Dendritic cell treated with granulocyte-macrophage colony-stimulating factor and Interleukin-4, amounts not matched to agents 40 ng/mL and 50 ng/mL, for 4 days (primary cell): ENCODE results near the gene TNS3.

Experiments used
- H3K27ac Mint-ChIP-seq: one replicate; pipeline ENCODE4 v1.8.0; 2022; ENCODE audit warnings: mild to moderate bottlenecking, mixed read lengths
- H3K27me3 Mint-ChIP-seq: one replicate; pipeline ENCODE4 v1.8.0; 2022; ENCODE audit warnings: mild to moderate bottlenecking, mixed read lengths
- H3K36me3 Mint-ChIP-seq: one replicate; pipeline ENCODE4 v1.8.0; 2022; ENCODE audit warnings: low read depth, mixed read lengths
- H3K4me1 Mint-ChIP-seq: one replicate; pipeline ENCODE4 v1.8.0; 2022; ENCODE audit warnings: low read depth, mixed read lengths
- H3K4me3 Mint-ChIP-seq: one replicate; pipeline ENCODE4 v1.8.0; 2022; ENCODE audit warnings: mild to moderate bottlenecking, moderate library complexity, mixed read lengths
- H3K9me3 Mint-ChIP-seq: one replicate; pipeline ENCODE4 v1.8.0; 2022; ENCODE audit warnings: mixed read lengths
- intact Hi-C: fragments of 100-400 bp; cut with micrococcal nuclease; formaldehyde crosslinking; loops from one replicate; pipeline ENCODE4 v1.15.0; 2022

The TNS3 gene

GRCh38 chr7:47285860-47286491 lies 295.9 kb downstream of the TNS3 start:
- H3K4me3 Mint-ChIP-seq = no peak overlapping the region
- H3K27ac Mint-ChIP-seq = no peak overlapping the region
- peaks cover 100% of the 10 kb centered on the region for H3K36me3 Mint-ChIP-seq
- intact Hi-C loops = no loop called here
- no peaks in the 10 kb centered on the region for H3K9me3 Mint-ChIP-seq
- peaks cover under 1% of the 10 kb centered on the region for H3K4me1 Mint-ChIP-seq
- H3K27me3 Mint-ChIP-seq = no peaks in the 10 kb centered on the region

DNA sequence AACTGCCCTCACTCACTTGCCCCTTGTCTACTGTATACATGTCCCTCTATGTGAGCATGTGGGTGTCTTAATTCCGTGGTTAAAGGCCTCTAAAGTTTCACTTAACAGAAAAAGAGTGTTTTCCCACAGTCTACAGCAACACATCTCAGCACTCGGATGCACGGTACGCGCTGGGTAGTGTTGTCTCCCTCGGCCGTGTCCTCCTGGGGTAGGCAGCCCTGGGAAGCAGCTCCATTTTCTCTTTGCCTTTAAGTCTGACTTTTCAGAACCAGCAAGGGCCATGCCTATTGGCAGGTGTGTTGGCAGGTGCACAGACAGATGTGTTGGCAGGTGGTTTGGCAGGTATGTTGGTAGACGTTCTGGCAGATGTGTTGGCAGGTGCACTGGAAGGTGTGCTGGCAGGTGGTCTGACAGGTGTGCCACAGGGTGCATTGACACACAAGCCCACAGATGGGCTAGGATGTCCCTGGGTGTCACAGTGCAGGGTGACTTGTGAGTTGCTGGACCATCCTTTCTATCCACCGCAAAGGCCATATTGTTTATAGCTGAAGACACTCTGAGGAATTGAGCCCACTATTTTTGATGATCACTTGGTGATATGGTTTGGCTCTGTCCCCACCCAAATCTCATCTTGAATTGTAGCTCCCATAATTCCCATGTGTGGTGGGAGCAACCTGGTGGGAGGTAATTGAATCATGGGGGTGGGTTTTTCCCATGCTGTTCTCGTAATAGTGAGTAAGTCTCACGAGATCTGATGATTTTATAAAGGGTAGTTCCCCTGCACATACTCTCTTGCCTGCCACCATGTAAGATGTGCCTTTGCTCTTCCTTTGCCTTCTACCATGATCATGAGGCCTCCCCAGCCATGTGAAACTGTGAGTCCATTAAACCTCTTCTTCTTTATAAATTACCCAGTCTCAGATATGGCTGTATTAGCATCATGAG lies 296.9 kb downstream of the TNS3 start:
- no peaks in the 10 kb centered on the region for H3K4me1 Mint-ChIP-seq
- intact Hi-C loops = no loop called here
- H3K36me3 Mint-ChIP-seq = peaks cover 100% of the 10 kb centered on the region
- no peak overlapping the region for H3K4me3 Mint-ChIP-seq
- no peaks in the 10 kb centered on the region for H3K27me3 Mint-ChIP-seq
- no peak overlapping the region for H3K27ac Mint-ChIP-seq
- no peaks in the 10 kb centered on the region for H3K9me3 Mint-ChIP-seq

DNA sequence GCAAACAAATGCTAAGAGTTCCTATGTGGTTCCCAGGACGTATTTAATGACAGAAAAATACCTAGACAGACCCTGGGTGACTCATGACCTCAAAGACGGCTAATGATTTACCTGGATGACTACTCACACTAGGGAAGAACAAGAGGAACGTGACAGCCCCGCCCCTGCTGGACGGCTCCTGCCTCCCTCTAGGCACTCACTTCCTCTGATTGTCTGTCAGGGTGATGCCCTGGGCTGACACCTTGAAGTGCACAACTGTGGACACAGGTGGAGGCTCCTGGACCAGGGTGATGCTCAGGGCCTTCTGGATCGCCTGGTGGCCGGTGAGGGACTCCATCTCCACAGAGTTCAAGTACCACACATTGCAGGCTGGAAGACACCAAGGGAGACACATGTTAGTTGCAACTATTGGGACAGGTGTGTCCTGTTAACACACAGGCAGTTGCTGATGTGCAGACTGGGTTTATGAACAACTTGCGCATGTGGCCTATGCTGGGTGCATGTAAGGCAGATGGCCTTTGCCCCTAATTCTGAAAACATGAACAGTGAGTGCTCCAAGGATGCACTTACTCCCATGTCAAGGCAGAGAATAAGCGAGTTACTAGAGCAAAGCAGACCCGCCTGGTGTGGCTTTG lies 298.3 kb downstream of the TNS3 start:
- H3K36me3 Mint-ChIP-seq = peaks cover 100% of the 10 kb centered on the region
- H3K4me3 Mint-ChIP-seq = no peak overlapping the region
- no peaks in the 10 kb centered on the region for H3K9me3 Mint-ChIP-seq
- no peaks in the 10 kb centered on the region for H3K27me3 Mint-ChIP-seq
- no peaks in the 10 kb centered on the region for H3K4me1 Mint-ChIP-seq
- intact Hi-C loops = no loop called here
- H3K27ac Mint-ChIP-seq = no peak overlapping the region

- Mint-ChIP-seq H3K4me3 (no peak overlapping the region), H3K9me3 (no peaks in the 10 kb centered on the region), H3K4me1 (no peaks in the 10 kb centered on the region), H3K27me3 (no peaks in the 10 kb centered on the region), H3K36me3 (peaks cover 100% of the 10 kb centered on the region), H3K27ac (no peak overlapping the region)
- intact Hi-C loops = no loop called here
Measured at GRCh38 chr7:47282790-47283496, 299.0 kb downstream of the TNS3 start.

GRCh38 chr7:47281966-47282643 lies 299.8 kb downstream of the TNS3 start:
- no peaks in the 10 kb centered on the region for H3K4me1 Mint-ChIP-seq
- no peaks in the 10 kb centered on the region for H3K9me3 Mint-ChIP-seq
- no peak overlapping the region for H3K27ac Mint-ChIP-seq
- H3K4me3 Mint-ChIP-seq = no peak overlapping the region
- peaks cover 100% of the 10 kb centered on the region for H3K36me3 Mint-ChIP-seq
- no peaks in the 10 kb centered on the region for H3K27me3 Mint-ChIP-seq
- intact Hi-C loops = no loop called here

- intact Hi-C loops = no loop called here
- peaks cover 100% of the 10 kb centered on the region for H3K36me3 Mint-ChIP-seq
- no peaks in the 10 kb centered on the region for H3K27me3 Mint-ChIP-seq
- H3K27ac Mint-ChIP-seq = no peak overlapping the region
- no peaks in the 10 kb centered on the region for H3K9me3 Mint-ChIP-seq
- H3K4me3 Mint-ChIP-seq = no peak overlapping the region
- H3K4me1 Mint-ChIP-seq = no peaks in the 10 kb centered on the region
Measured at GRCh38 chr7:47281161-47281560, 300.8 kb downstream of the TNS3 start.

DNA sequence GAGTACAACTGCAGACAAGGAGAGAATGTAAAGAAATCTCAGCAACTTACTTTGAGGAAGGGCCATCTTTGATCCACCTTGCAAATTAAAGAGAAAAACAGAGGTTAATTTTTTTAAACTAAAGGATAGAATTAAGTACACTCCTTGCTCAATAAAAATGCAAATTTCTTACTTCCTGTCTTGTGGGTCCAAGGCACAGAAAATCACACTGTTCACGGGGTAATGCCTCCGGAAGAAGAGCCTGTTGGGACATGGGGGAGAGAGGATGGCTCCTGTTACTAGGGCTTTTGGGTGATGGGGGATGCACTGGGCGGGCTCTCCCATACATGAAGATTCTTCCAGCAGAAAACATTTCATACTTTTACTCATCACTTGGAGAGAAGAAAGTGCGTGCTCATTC lies 301.8 kb downstream of the TNS3 start:
- Mint-ChIP-seq H3K36me3 (peaks cover 97% of the 10 kb centered on the region), H3K4me1 (no peaks in the 10 kb centered on the region), H3K27ac (no peak overlapping the region), H3K27me3 (no peaks in the 10 kb centered on the region), H3K9me3 (no peaks in the 10 kb centered on the region), H3K4me3 (no peak overlapping the region)
- intact Hi-C loops = no loop called here

DNA sequence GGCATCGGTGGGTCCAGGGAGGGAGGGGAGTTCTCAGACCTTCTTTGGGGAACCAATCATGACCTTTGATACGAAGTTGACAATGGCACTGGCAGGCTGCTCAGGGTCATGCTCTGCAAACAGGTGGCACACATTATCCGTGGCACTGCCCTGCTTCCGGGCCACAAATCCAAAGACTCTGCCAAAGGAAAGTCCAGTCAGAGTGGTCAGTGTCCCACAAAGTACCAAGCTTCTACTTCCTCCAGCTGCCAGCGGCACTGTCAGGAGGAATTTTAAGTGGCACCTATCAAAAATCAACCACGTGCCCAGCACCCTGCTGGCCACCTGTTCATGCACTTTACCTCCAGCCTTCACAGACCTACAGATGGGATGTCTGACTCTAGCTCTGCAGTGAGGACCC lies 303.9 kb downstream of the TNS3 start:
- Mint-ChIP-seq H3K27me3 (no peaks in the 10 kb centered on the region), H3K4me3 (no peak overlapping the region), H3K4me1 (no peaks in the 10 kb centered on the region), H3K9me3 (no peaks in the 10 kb centered on the region), H3K36me3 (peaks cover 82% of the 10 kb centered on the region), H3K27ac (no peak overlapping the region)
- intact Hi-C loops = no loop called here

GRCh38 chr7:47277321-47277781 lies 304.6 kb downstream of the TNS3 start:
- intact Hi-C loops = no loop called here
- H3K4me1 Mint-ChIP-seq = no peaks in the 10 kb centered on the region
- peaks cover 75% of the 10 kb centered on the region for H3K36me3 Mint-ChIP-seq

DNA sequence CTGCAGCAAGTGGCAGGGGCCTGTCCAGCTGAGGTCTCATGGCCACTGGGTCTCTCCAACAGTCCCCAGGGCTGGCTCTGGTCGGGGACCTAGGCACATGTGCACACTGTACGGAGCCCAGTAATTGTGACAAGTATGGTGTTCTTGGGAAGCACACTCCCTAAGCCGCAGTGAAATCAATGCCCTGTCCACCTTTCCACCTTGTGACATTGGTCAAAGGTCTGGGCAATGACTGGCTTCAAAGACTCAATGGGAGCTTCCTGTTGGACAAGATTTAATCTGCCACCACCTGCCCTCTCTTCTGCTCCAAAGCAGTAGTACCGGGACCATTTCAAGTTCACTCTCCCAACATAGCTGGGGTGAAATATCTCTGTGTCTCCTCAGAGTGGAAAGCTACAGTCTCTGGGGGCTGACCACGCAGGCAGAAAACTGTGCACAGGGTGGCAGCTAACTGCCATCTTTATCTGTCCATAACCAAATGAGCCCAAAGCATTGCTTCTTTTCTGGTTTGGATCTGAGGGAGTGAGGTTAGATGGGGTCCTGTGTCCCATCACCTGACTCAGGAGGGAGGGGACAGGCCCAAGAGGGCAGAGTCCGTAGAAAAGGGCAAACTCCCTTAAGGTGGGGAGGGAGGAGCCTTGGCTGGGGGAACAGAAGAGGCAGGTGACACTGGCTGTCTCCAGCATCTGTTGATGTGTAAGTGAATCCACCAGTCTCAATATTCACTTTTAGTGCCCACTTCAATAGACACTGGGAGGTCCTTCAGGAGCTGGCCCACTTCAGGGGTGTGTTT lies 307.7 kb downstream of the TNS3 start:
- Mint-ChIP-seq H3K4me3 (no peak overlapping the region), H3K27me3 (no peaks in the 10 kb centered on the region), H3K27ac (no peak overlapping the region), H3K9me3 (peaks cover 13% of the 10 kb centered on the region), H3K36me3 (peaks cover 43% of the 10 kb centered on the region), H3K4me1 (no peaks in the 10 kb centered on the region)
- intact Hi-C loops = no loop called here

More at GRCh38 chr7:47277321-47277781, 304.6 kb downstream of the TNS3 start:
- no peak overlapping the region for H3K27ac Mint-ChIP-seq
- H3K9me3 Mint-ChIP-seq = peaks cover 3% of the 10 kb centered on the region
- no peaks in the 10 kb centered on the region for H3K27me3 Mint-ChIP-seq
- H3K4me3 Mint-ChIP-seq = no peak overlapping the region

DNA sequence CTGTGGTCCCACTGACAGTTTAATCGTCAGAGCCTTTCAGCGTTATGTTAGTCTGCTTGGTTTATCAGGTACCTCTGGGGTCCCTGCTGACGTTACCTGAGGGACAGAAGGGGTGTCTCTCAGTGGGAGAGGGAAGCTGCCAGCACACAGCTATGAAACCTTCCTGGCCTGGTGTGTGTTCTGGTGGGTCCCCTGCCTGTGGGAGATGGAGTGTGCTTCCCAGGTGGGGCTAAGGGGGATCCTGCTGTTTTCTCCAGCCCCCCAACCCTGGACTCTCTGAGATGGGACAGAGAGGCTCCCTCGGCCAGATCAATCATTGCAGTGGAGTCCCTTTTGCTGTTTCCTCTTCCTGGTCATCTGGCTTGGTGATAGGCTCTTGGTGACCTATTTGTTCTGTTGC lies 308.8 kb downstream of the TNS3 start:
- no peak overlapping the region for H3K27ac Mint-ChIP-seq
- H3K4me3 Mint-ChIP-seq = no peak overlapping the region
- no peaks in the 10 kb centered on the region for H3K4me1 Mint-ChIP-seq
- H3K9me3 Mint-ChIP-seq = peaks cover 13% of the 10 kb centered on the region
- H3K36me3 Mint-ChIP-seq = peaks cover 33% of the 10 kb centered on the region
- H3K27me3 Mint-ChIP-seq = no peaks in the 10 kb centered on the region
- intact Hi-C loops = no loop called here

DNA sequence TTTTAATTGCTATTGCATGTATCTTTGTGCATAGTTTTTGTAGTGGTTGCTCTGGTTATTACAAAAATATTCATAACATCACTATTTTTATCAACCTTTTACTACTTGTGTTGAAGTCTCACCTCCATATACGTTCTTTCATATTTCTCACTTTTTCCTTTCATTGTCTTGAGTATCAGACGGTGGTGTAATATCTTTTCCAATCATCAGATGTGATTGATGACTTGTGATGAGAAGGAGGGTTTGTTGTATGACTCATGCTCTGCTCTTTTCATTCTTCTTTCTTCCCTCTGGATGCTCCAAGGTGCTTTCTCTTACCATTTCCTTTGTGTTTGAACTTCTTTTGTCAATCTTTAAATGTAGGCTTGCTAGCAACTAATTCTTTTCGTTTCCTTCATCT lies 310.2 kb downstream of the TNS3 start:
- no peak overlapping the region for H3K27ac Mint-ChIP-seq
- no peak overlapping the region for H3K4me3 Mint-ChIP-seq
- H3K27me3 Mint-ChIP-seq = no peaks in the 10 kb centered on the region
- peaks cover under 1% of the 10 kb centered on the region for H3K4me1 Mint-ChIP-seq
- H3K36me3 Mint-ChIP-seq = peaks cover 19% of the 10 kb centered on the region
- intact Hi-C loops = no loop called here
- peaks cover 13% of the 10 kb centered on the region for H3K9me3 Mint-ChIP-seq
